Putamen (tissue), 1 donor: Measurements from ENCODE around the gene SLC50A1.
"Not testable (repeated sequence)": the region's sequence is repeated elsewhere in the genome, so short reads cannot be mapped to it uniquely, and the experiment has no call there.

Experiments used
- DNase-seq: peaks from one replicate; pipeline ENCODE4 v3.0.0-alpha.2; 2016; ENCODE audit warnings: low spot score

Gene SLC50A1

GRCh38 chr1:155134880-155135414 is 705 bp upstream of the SLC50A1 start:
- DNase-seq = peak; percentile 74

DNA sequence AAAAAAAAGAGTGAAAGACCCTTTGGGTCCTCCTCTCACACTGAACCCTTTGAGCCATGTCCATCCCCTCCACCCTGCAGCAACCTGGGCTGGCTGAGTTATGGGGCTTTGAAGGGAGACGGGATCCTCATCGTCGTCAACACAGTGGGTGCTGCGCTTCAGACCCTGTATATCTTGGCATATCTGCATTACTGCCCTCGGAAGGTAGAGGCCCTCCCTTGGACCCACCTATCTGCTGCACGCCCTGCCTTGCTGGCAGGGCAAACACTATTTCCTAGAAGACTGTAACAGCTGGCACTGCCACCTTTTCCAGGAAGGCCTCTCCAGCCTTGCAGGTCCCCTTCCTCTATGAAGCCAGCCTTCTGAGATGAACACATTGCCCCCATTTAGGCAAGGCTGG is 1.1 kb downstream of the SLC50A1 start:
- no peak for DNase-seq

GRCh38 chr1:155137154-155137949 is 1.7 kb downstream of the SLC50A1 start:
- DNase-seq = no peak

- peak; percentile 91 for DNase-seq
These were observed 4.4 kb downstream of the SLC50A1 start, which contains the start of gene DPM3 for GRCh38 chr1:155139895-155140629. DPM3 (minus strand) TSS chr1:155140531; CDS start chr1:155140240, 291 bp downstream.

DNA sequence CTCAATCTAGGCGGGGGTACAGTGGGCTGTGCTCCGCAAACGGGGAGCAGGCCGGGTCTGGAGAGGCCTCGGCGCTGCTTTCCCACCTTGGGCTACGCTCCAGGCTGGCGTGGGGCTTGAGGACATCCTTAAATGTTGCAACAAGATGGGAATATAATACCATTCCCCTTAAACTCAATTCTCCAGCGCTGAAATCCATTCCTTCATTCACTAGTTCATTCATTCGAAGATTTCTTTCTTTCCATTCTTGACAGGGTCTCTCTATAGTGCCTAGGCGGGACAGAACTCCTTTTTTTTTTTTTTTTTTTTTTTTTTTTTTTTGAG is 4.9 kb downstream of the SLC50A1 start:
- DNase-seq = no peak

DNA sequence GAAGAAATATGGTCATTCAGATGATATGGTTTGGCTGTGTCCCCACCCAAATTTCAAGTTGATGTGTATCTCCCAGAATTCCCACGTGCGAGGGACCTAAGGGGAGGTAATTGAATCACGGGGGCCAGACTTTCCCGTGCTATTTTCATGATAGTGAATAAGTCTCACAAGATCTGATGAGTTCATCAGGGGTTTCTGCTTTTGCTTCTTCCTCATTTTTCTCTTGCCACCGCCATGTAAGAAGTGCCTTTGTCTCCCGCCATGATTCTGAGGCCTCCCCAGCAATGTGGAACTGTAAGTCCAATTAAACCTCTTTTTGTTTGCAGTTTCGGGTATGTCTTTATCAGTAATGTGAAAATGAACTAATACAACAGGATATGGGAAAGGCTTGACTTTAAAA is 6.1 kb downstream of the SLC50A1 start:
- no peak for DNase-seq

DNA sequence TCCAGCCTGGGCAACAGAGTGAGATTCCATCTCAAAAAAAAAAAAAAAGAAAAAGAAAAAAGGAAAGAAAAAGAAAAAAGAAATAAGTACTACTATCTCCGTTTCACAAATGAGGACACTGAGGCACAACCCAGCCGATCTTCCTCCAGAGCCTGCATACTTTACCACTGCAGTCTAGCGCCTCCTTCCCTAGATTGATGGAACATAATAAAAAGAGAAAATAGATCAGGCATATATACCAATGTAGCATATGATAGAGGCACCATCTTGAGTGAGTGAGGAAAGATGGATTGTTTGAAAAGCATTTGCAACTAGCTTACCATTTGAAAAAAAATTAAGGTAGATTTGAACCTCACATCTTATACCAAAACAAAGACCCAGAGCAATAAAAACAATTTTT is 9.8 kb downstream of the SLC50A1 start:
- DNase-seq = no peak

DNA sequence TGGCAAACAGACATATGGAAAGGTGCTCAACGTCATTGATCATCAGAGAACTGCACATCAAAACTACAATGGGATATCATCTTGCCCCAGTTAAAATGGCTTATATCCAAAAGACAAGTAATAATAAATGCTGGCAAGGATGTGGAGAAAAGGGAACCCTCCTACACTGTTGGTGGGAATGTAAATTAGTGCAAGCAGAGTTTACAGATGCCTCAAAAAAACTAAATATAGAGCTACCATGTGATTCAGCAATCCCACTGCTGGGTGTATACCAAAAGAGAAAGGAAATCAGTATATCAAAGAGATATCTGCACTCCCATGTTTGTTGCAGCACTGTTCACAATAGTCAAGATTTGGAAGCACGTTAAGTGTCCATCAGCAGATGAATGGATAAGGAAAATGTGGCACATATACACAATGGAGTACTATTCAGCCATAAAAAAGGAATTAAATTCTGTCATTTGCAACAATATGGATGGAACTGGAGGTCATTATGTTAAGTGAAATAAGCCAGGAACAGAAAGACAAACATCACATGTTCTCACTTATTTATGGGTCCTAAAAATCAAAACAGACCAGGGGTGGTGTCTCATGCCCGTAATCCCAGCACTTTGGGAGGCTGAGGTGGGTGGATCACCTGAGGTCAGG is 20.5 kb downstream of the SLC50A1 start:
- not testable (repeated sequence) for DNase-seq

GRCh38 chr1:155158991-155159390 is 23.3 kb downstream of the SLC50A1 start:
- no peak for DNase-seq

GRCh38 chr1:155160128-155160527 is 24.5 kb downstream of the SLC50A1 start:
- DNase-seq = no peak

DNA sequence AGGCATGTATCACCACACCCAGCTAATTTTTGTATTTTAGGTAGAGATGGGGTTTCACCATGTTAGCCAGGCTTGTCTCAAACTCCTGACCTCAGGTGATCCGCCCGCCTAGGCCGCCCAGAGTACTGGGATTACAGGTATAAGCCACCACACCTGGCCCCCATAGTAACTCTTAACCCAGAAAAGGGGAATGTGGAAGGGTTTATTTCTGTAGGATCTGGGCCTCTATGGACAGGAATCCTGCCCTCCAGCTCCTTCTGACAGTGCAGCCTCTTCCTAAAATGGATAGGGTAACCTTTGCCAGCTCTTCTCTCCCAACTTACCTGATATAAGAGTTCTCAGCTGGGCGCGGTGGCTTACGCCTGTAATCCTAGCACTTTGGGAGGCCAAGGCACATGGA is 27.0 kb downstream of the SLC50A1 start:
- not testable (repeated sequence) for DNase-seq

GRCh38 chr1:155163785-155164184 is 28.1 kb downstream of the SLC50A1 start:
- DNase-seq = not testable (repeated sequence)

- not testable (repeated sequence) for DNase-seq
These were observed 29.0 kb downstream of the SLC50A1 start for GRCh38 chr1:155164625-155165024.

GRCh38 chr1:155166051-155166470 is 30.4 kb downstream of the SLC50A1 start:
- DNase-seq = no peak

DNA sequence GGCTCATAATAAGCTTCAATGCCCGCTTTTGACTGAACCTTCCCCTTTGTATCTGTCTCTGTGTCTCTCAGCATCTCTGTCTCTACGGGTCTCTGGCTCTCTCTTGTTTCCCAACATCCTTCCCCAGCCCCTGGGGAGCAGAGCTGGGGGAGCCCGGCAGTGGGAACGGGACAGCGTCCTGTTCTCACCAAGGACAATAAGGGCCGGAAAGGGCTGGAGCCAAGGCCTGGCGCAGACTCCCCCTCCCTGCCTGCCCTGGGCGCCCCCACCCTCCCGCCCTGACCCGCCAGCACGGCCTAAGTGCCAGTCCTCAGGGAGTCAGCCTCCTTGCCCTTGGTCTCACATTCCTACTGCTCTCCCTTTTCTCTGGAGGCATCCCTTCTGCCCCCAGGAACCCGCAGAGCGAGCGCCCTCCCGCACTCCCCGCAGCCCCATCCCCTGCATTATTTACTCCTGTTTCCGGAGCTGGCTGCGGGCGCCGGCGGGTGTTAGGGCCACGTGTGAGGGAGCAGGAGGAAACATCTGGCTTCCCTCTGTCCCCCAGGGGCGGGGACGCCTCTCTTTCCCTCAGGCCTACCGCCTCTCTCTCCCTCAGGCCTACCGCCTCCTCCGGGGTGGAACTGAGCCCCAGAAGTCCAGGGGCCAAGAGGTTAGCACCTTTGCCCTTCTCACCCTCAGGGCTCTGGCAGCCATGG is 31.0 kb downstream of the SLC50A1 start:
- no peak for DNase-seq

GRCh38 chr1:155167166-155168104 is 31.8 kb downstream of the SLC50A1 start:
- DNase-seq = peak; percentile 90

DNA sequence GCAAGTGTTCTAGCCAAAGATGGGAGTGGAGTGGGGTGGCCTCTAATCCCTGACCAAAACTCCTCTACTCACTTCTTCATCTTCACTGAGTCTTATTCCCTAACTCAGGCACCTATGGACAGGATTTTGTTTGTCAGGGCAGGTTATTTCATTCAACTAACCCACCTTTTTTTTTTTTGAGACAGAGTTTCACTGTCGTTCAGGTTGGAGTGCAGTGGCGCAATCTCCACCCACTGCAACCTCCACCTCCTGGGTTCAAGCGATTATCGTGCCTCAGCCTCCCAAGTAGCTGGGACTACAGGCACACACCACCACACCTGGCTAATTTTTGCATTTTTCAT is 32.4 kb downstream of the SLC50A1 start:
- not testable (repeated sequence) for DNase-seq

- DNase-seq = no peak
These were observed 33.0 kb downstream of the SLC50A1 start for GRCh38 chr1:155168456-155169210.

DNA sequence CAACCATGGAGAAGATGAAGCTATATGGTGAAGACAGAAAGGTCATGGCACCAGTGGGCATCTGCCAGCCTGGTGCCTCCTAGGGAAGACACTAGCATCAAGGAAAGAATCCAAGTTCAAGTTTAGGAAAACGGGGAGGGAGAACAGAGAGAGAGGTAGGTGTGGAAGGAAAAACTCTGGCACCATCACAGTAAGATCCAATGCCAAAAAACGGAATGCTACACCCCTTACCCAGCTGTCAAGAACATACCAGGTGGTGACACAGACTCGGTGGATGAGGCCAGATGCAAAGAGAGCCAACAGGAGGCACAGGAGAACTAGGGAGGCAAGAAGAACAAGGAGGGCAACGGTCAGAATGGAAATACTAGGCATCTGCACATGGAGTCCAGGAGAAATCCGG is 33.9 kb downstream of the SLC50A1 start:
- DNase-seq = no peak

GRCh38 chr1:155170101-155170785 is 34.6 kb downstream of the SLC50A1 start:
- DNase-seq = no peak
